ENCODE measurements around the gene CCDC18. TPM values are rescaled to one million over a fixed set of nuclear protein-coding genes. Genes with fewer than 3 reads are reported as not detected.
"Not testable (repeated sequence)": the region's sequence is repeated elsewhere in the genome, so short reads cannot be mapped to it uniquely, and the experiment has no call there.

Gene CCDC18
- total RNA-seq, 1 donor from 2014 or later, result 15.9 TPM

- Mint-ChIP-seq H3K4me1 (no peaks in the 10 kb centered on the region), H3K4me3 (no peak overlapping the region), H3K27ac (no peak overlapping the region), H3K36me3 (ENCODE audit: low read depth) (peaks cover 61% of the 10 kb centered on the region), H3K27me3 (no peaks in the 10 kb centered on the region), H3K9me3 (no peaks in the 10 kb centered on the region)
- no peak for ATAC-seq (ENCODE audit: low read depth)
- TF ChIP-seq CTCF (IDR thresholded peaks at IDR 0.05), result no peak
- ChIA-PET POLR2A (interaction anchor here (0.6 to 0.7 kb wide), 2 partner anchors 103 to 126 kb away, joined by 6 read pairs; no protein-coding TSS in a partner anchor), CTCF (no interaction called here)
- intact Hi-C loops (cut with micrococcal nuclease), result no loop called here
- no peak for DNase-seq
Measured at GRCh38 chr1:93155335-93155734, 25.2 kb upstream of the CCDC18 start.

GRCh38 chr1:93159337-93159736, 21.2 kb upstream of the CCDC18 start:
- intact Hi-C loops (cut with micrococcal nuclease), result no loop called here
- ChIA-PET POLR2A (no interaction called here), CTCF (no interaction called here)
- ATAC-seq (ENCODE audit: low read depth), result no peak
- H3K36me3 Mint-ChIP-seq (ENCODE audit: low read depth), result peaks cover 54% of the 10 kb centered on the region
- H3K27me3 Mint-ChIP-seq, result no peaks in the 10 kb centered on the region
- H3K4me1 Mint-ChIP-seq, result peaks cover 13% of the 10 kb centered on the region
- DNase-seq, result no peak
- H3K9me3 Mint-ChIP-seq, result no peaks in the 10 kb centered on the region
- no peak for TF ChIP-seq CTCF (IDR thresholded peaks at IDR 0.05)
- H3K27ac Mint-ChIP-seq, result no peak overlapping the region
- H3K4me3 Mint-ChIP-seq, result no peak overlapping the region

GRCh38 chr1:93163314-93163713, 17.2 kb upstream of the CCDC18 start:
- H3K9me3 Mint-ChIP-seq; H3K27me3 Mint-ChIP-seq; POLR2A ChIA-PET; DNase-seq; H3K27ac Mint-ChIP-seq; CTCF ChIA-PET; ATAC-seq (ENCODE audit: low read depth); H3K4me3 Mint-ChIP-seq: not testable (repeated sequence)
- intact Hi-C loops (cut with micrococcal nuclease), result loop anchor here (5.0 kb wide), 1 partner anchor 81 kb away; no protein-coding TSS in a partner anchor
- Mint-ChIP-seq H3K36me3 (ENCODE audit: low read depth) (peaks cover 68% of the 10 kb centered on the region), H3K4me1 (peaks cover 31% of the 10 kb centered on the region)

- Mint-ChIP-seq H3K27me3 (no peaks in the 10 kb centered on the region), H3K36me3 (ENCODE audit: low read depth) (peaks cover 65% of the 10 kb centered on the region), H3K4me3 (no peak overlapping the region), H3K4me1 (peaks cover 42% of the 10 kb centered on the region), H3K27ac (no peak overlapping the region), H3K9me3 (peaks cover 11% of the 10 kb centered on the region)
- no peak for TF ChIP-seq CTCF (IDR thresholded peaks at IDR 0.05)
- CTCF ChIA-PET, result interaction anchor here (1.1 kb wide), 1 partner anchor 84 kb away, joined by 5 read pairs; no protein-coding TSS in a partner anchor
- DNase-seq (no peak), ATAC-seq (ENCODE audit: low read depth) (no peak)
- POLR2A ChIA-PET, result interaction anchor here (0.9 kb wide), 1 partner anchor 16 kb away, joined by 4 read pairs; no protein-coding TSS in a partner anchor
- intact Hi-C loops (cut with micrococcal nuclease), result loop anchor here (2.0 to 5.0 kb wide), 3 partner anchors 14 to 83 kb away; no protein-coding TSS in a partner anchor
Measured at GRCh38 chr1:93164816-93165215, 15.7 kb upstream of the CCDC18 start.

- Mint-ChIP-seq H3K9me3 (peaks cover 11% of the 10 kb centered on the region), H3K4me1 (peaks cover 44% of the 10 kb centered on the region), H3K36me3 (ENCODE audit: low read depth) (peaks cover 64% of the 10 kb centered on the region)
- H3K4me3 Mint-ChIP-seq; H3K27ac Mint-ChIP-seq; POLR2A ChIA-PET; DNase-seq; H3K27me3 Mint-ChIP-seq; ATAC-seq (ENCODE audit: low read depth); CTCF ChIA-PET: not testable (repeated sequence)
- intact Hi-C loops (cut with micrococcal nuclease), result loop anchor here (2.0 to 5.0 kb wide), 2 partner anchors 13 to 39 kb away; no protein-coding TSS in a partner anchor
Measured at GRCh38 chr1:93165895-93166294, 14.6 kb upstream of the CCDC18 start.

GRCh38 chr1:93167006-93167405, 13.5 kb upstream of the CCDC18 start:
- no peak for DNase-seq
- ChIA-PET POLR2A (no interaction called here), CTCF (no interaction called here)
- H3K4me3 Mint-ChIP-seq, result no peak overlapping the region
- no peaks in the 10 kb centered on the region for H3K27me3 Mint-ChIP-seq
- peaks cover 60% of the 10 kb centered on the region for H3K36me3 Mint-ChIP-seq (ENCODE audit: low read depth)
- intact Hi-C loops (cut with micrococcal nuclease), result loop anchor here (5.0 kb wide), 1 partner anchor 40 kb away; no protein-coding TSS in a partner anchor
- H3K27ac Mint-ChIP-seq, result no peak overlapping the region
- no peak for ATAC-seq (ENCODE audit: low read depth)
- peaks cover 11% of the 10 kb centered on the region for H3K9me3 Mint-ChIP-seq
- no peak for TF ChIP-seq CTCF (IDR thresholded peaks at IDR 0.05)
- H3K4me1 Mint-ChIP-seq, result peaks cover 47% of the 10 kb centered on the region

GRCh38 chr1:93170141-93170678, 10.3 kb upstream of the CCDC18 start:
- POLR2A ChIA-PET, result interaction anchor here (1.9 kb wide), 1 partner anchor 11 kb away, joined by 5 read pairs; no protein-coding TSS in a partner anchor
- H3K27me3 Mint-ChIP-seq; CTCF ChIA-PET; H3K27ac Mint-ChIP-seq; DNase-seq; H3K4me3 Mint-ChIP-seq; ATAC-seq (ENCODE audit: low read depth); intact Hi-C loops (cut with micrococcal nuclease): not testable (repeated sequence)
- Mint-ChIP-seq H3K36me3 (ENCODE audit: low read depth) (peaks cover 67% of the 10 kb centered on the region), H3K4me1 (peaks cover 60% of the 10 kb centered on the region), H3K9me3 (peaks cover 11% of the 10 kb centered on the region)
